Activated naive CD8-positive, alpha-beta T cell treated with anti-CD3 and anti-CD28 coated beads for 36 hours (primary cell): ENCODE data around the gene ETV6. TPM values are rescaled to one million over a fixed set of nuclear protein-coding genes. Genes with fewer than 3 reads are reported as not detected.

Experiments
- DNase-seq: peaks from one replicate; pipeline ENCODE4 v3.0.0; 2021
- H3K27ac Mint-ChIP-seq: one replicate; pipeline ENCODE4 v1.8.0; 2022; ENCODE audit warnings: mild to moderate bottlenecking, moderate library complexity, mixed read lengths
- H3K27me3 Mint-ChIP-seq: one replicate; pipeline ENCODE4 v1.8.0; 2022; ENCODE audit warnings: mild to moderate bottlenecking, mixed read lengths
- H3K36me3 Mint-ChIP-seq: one replicate; pipeline ENCODE4 v1.8.0; 2021; ENCODE audit warnings: mild to moderate bottlenecking, mixed read lengths
- H3K4me1 Mint-ChIP-seq: one replicate; pipeline ENCODE4 v1.8.0; 2021; ENCODE audit warnings: mixed read lengths
- H3K4me3 Mint-ChIP-seq: one replicate; pipeline ENCODE4 v1.8.0; 2022; ENCODE audit warnings: mild to moderate bottlenecking, moderate library complexity, mixed read lengths
- H3K9me3 Mint-ChIP-seq: one replicate; pipeline ENCODE4 v1.8.0; 2022; ENCODE audit warnings: mixed read lengths
- total RNA-seq, 2 experiments: library from RNA; stranded (reverse); gene quantifications; one replicate each; pipeline ENCODE4 v1.2.3, GENCODE V29; 2021

ETV6 gene
- total RNA-seq, 2 experiments from 2014 or later = 21.6 to 23.7 TPM

- no peaks in the 10 kb centered on the region for H3K9me3 Mint-ChIP-seq
- H3K4me3 Mint-ChIP-seq = no peak overlapping the region
- DNase-seq = no peak
- peaks cover 18% of the 10 kb centered on the region for H3K36me3 Mint-ChIP-seq
- no peak overlapping the region for H3K27ac Mint-ChIP-seq
- no peaks in the 10 kb centered on the region for H3K27me3 Mint-ChIP-seq
- H3K4me1 Mint-ChIP-seq = peaks cover 42% of the 10 kb centered on the region
Observed at GRCh38 chr12:11734580-11735180, 85.2 kb downstream of the ETV6 start.

DNA sequence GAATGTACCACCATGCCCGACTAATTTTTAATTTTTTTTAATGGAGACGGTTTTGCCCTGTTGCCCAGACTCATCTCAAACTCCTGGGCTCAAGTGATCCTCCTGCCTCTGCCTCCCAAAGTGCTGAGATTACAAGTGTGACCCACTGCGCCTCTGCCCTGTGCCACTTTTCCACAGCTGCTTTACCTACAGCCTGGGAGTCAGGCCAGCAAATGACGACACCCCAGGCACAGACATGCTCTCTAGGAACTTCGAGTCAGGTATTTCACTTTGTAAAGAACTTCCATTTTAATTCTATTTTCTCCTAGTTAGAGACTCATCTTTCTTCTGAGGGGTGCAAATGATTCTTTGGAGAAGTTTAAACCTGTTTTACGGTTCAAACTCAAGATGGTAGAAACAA is 89.0 kb downstream of the ETV6 start:
- H3K4me1 Mint-ChIP-seq = peaks cover 11% of the 10 kb centered on the region
- H3K9me3 Mint-ChIP-seq = no peaks in the 10 kb centered on the region

DNA sequence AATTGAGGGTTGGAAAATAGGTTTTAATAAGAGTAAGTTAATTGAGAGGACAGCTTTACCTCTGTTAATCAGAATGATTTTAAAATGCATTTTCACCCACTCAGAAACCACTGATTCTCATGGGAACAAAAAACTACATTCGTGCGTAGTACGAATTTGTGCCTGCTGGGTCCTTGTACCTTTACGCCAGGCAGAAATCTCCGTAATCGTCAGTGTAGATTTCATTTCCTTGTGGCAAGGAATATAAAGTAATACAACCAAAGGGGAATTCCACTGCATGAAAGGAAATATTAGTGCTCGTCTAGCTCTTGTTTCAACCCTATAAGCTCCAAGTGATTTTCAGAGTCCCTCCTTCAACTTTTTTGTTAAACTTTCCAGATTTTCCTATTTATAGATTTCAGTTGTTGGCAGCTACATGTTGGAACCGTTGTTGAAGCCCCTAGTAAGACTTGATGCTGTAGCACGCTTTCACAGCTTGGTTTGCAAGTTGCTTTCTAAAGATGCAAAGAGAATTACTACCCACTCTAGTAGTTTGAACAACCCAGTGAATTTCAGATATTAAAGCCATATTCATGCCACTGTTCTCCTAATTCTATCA is 90.6 kb downstream of the ETV6 start:
- Mint-ChIP-seq H3K36me3 (peaks cover 11% of the 10 kb centered on the region), H3K27ac (no peak overlapping the region), H3K27me3 (no peaks in the 10 kb centered on the region), H3K4me3 (no peak overlapping the region), H3K4me1 (peaks cover 14% of the 10 kb centered on the region), H3K9me3 (no peaks in the 10 kb centered on the region)
- no peak for DNase-seq

More for the DNA sequence above, 89.0 kb downstream of the ETV6 start:
- Mint-ChIP-seq H3K27ac (no peak overlapping the region), H3K36me3 (peaks cover 11% of the 10 kb centered on the region), H3K27me3 (no peaks in the 10 kb centered on the region), H3K4me3 (no peak overlapping the region)
- DNase-seq = no peak

DNA sequence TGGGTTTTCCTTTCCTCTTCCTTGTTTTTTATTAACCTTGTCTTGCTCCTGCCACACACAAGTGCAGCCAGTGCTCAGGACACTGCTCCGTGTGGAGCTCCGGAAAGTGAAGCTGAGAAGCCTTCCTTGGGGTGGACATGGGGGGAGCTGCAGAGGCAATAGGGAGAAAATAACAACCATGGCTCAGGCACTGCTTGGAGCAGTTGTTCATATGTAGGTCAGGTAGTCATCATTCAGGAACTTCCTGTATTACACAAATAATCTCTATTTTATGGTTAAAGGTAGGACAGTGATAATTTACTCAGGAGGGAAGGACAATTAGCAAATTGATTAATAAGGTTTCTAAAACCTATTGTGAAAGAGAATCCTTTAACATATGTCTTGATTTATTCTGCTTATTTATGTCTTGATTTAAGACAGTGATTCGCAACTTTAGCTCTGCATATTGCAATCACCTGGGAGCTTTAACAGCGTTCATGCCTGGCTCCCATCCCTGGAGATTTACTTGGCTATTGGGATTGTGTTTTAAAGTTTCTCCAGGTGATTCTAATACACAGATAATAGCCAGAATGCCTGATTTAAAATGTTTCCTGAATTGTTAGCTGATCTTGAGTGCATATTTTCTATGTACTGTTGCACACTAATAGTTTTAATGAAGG is 92.1 kb downstream of the ETV6 start:
- Mint-ChIP-seq H3K4me1 (peaks cover 27% of the 10 kb centered on the region), H3K36me3 (peaks cover 8% of the 10 kb centered on the region), H3K4me3 (no peak overlapping the region), H3K27me3 (no peaks in the 10 kb centered on the region), H3K9me3 (no peaks in the 10 kb centered on the region), H3K27ac (no peak overlapping the region)
- no peak for DNase-seq

- Mint-ChIP-seq H3K36me3 (peaks cover 4% of the 10 kb centered on the region), H3K27ac (no peak overlapping the region), H3K9me3 (no peaks in the 10 kb centered on the region), H3K4me1 (peaks cover 27% of the 10 kb centered on the region), H3K4me3 (no peak overlapping the region), H3K27me3 (no peaks in the 10 kb centered on the region)
- no peak for DNase-seq
Observed at GRCh38 chr12:11743423-11744409, 94.2 kb downstream of the ETV6 start.

DNA sequence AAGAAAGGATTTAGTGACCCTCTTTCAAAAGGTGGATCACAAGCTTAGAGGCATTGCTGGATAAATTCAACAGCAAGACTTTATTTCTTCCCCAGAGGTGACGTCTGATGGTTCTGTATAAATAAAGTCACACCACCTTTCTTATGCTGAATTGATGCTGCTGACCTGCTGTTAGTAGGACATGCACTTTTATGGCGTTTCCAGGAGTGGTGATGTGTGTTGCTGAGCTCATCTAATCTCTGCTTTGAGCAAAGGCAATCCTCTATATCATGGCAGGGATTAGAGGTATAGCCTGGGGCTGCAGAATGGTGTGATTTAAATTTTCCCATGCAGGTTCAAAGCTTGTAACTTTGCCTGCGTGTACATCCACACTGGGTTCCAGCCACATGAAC is 94.9 kb downstream of the ETV6 start:
- H3K4me3 Mint-ChIP-seq = no peak overlapping the region
- no peak for DNase-seq
- H3K9me3 Mint-ChIP-seq = no peaks in the 10 kb centered on the region
- peaks cover 2% of the 10 kb centered on the region for H3K36me3 Mint-ChIP-seq
- peaks cover 30% of the 10 kb centered on the region for H3K4me1 Mint-ChIP-seq
- no peaks in the 10 kb centered on the region for H3K27me3 Mint-ChIP-seq
- no peak overlapping the region for H3K27ac Mint-ChIP-seq

- Mint-ChIP-seq H3K27ac (no peak overlapping the region), H3K9me3 (no peaks in the 10 kb centered on the region), H3K4me3 (no peak overlapping the region), H3K27me3 (no peaks in the 10 kb centered on the region), H3K36me3 (peaks cover 2% of the 10 kb centered on the region), H3K4me1 (peaks cover 34% of the 10 kb centered on the region)
- DNase-seq = no peak
Observed at GRCh38 chr12:11745113-11745512, 95.6 kb downstream of the ETV6 start.

GRCh38 chr12:11746024-11746771 is 96.7 kb downstream of the ETV6 start:
- Mint-ChIP-seq H3K9me3 (no peaks in the 10 kb centered on the region), H3K4me1 (peaks cover 39% of the 10 kb centered on the region), H3K27ac (no peak overlapping the region), H3K36me3 (peaks cover 4% of the 10 kb centered on the region), H3K4me3 (no peak overlapping the region), H3K27me3 (no peaks in the 10 kb centered on the region)
- no peak for DNase-seq

DNA sequence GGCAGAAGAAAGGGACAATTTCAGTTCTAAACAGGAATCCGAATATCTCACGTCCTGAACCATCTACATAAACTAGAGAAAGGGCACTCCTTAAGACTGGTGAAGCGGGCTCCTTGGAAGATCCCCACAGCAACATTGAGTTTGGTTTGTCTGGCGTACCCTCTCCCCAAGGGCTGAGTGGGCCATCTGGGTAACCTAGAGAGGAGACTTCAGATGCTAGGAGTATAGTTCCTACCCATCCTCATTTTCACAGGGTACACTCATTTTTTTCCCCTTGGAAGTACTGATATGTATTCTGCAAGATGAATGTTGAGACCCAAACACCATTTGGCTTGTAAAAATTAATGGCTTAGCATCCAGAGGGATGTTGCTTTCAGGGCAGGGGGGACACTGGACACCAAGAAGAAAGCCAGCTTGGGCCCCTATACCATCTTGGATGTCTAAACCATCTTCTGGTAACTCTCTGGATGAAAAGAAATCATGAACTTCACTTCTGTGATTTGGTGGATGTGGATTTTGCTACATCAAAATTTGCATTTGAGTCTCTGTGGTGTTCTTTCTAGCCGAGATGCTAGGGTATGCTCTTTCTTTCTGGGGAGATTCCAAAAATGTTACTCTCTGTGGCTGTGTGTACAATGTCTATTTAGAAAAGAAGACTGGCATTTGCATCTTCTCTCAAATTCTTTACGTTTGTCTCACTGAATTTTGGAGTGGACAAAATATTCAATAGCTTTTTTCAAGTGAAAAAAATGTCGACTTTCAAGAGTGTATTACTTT is 97.7 kb downstream of the ETV6 start:
- no peaks in the 10 kb centered on the region for H3K9me3 Mint-ChIP-seq
- no peaks in the 10 kb centered on the region for H3K27me3 Mint-ChIP-seq
- DNase-seq = no peak
- H3K36me3 Mint-ChIP-seq = peaks cover 5% of the 10 kb centered on the region
- peaks cover 40% of the 10 kb centered on the region for H3K4me1 Mint-ChIP-seq
- no peak overlapping the region for H3K27ac Mint-ChIP-seq
- H3K4me3 Mint-ChIP-seq = no peak overlapping the region

DNA sequence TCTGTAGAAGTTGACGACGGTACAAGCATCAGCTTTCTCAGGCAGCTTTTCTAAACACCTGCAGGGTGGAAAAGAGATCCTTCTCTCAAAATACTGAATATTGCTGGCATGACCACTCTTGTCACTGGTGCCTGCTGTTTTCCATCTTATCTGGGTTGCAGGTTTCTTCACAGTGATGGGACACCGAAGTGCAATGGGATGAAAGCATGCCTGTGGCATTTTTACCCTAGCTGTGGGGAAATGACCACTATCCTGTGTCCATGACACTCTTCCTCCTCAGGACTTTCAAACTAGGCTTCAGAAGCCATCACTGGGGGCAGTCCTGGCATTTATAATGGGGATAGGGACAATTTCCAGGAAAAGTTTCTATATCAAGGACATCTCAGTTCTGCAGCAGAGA is 98.5 kb downstream of the ETV6 start:
- H3K9me3 Mint-ChIP-seq = no peaks in the 10 kb centered on the region

GRCh38 chr12:11748903-11749302 is 99.4 kb downstream of the ETV6 start:
- Mint-ChIP-seq H3K36me3 (peaks cover 14% of the 10 kb centered on the region), H3K9me3 (no peaks in the 10 kb centered on the region), H3K27ac (no peak overlapping the region), H3K4me1 (peaks cover 36% of the 10 kb centered on the region), H3K4me3 (no peak overlapping the region), H3K27me3 (no peaks in the 10 kb centered on the region)
- no peak for DNase-seq

More for the DNA sequence above, 98.5 kb downstream of the ETV6 start:
- no peak overlapping the region for H3K4me3 Mint-ChIP-seq
- H3K4me1 Mint-ChIP-seq = peaks cover 41% of the 10 kb centered on the region
- H3K36me3 Mint-ChIP-seq = peaks cover 8% of the 10 kb centered on the region
- no peaks in the 10 kb centered on the region for H3K27me3 Mint-ChIP-seq
- H3K27ac Mint-ChIP-seq = no peak overlapping the region
- no peak for DNase-seq

- H3K27me3 Mint-ChIP-seq = no peaks in the 10 kb centered on the region
Observed at GRCh38 chr12:11749943-11750690, 100.6 kb downstream of the ETV6 start.

DNA sequence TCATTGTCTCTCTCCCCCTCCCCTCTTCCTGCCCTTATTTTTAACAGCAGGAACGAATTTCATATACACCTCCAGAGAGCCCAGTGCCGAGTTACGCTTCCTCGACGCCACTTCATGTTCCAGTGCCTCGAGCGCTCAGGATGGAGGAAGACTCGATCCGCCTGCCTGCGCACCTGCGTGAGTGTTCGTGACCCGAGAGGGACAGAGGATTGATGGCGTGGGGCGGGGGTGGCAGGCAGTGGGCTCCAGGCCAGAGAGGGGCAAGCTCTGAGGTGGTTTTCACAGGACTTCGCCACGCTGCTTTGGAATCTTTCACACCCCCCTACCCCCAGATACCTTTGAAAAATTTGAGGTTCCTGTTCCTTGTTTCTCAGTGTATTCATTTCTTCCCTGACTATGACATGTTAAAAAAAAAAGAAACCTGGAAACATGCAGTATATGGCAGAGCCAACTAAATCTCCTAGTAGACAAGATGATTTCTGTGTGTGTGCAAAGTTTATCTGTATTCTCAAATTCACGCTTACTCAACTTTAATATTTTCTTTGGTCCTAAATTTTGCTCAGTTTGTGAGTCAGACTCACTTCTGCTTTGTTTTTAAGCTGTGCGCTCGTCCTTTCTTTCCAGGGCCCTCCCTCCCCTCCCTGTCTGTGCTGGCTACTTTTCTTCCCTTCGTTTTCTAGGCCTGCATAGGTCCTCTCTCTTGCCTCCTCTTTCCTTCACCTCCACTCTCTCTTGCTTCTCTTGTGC is 103.1 kb downstream of the ETV6 start:
- no peak overlapping the region for H3K4me3 Mint-ChIP-seq
- H3K4me1 Mint-ChIP-seq = peaks cover 16% of the 10 kb centered on the region
- no peak for DNase-seq
- no peaks in the 10 kb centered on the region for H3K9me3 Mint-ChIP-seq
- H3K36me3 Mint-ChIP-seq = peaks cover 27% of the 10 kb centered on the region
- H3K27ac Mint-ChIP-seq = peak overlapping the region; percentile 17
- H3K27me3 Mint-ChIP-seq = no peaks in the 10 kb centered on the region

More at GRCh38 chr12:11749943-11750690, 100.6 kb downstream of the ETV6 start:
- Mint-ChIP-seq H3K36me3 (peaks cover 21% of the 10 kb centered on the region), H3K27ac (peak overlapping the region; percentile 39), H3K4me3 (no peak overlapping the region), H3K9me3 (no peaks in the 10 kb centered on the region), H3K4me1 (peaks cover 33% of the 10 kb centered on the region)
- DNase-seq = no peak
